Gastroesophageal sphincter (tissue), 4 donors: ENCODE measurements around the gene HSPA12A. TPM values are rescaled to one million over a fixed set of nuclear protein-coding genes. Genes with fewer than 3 reads are reported as not detected.

Experiments
- ATAC-seq: fragments of 150-250 bp; one replicate; pipeline ENCODE4 v1.9.1; 2016; ENCODE audit warnings: mild to moderate bottlenecking, moderate library complexity
- H3K27ac ChIP-seq, 4 donors: fragments of 200-600 bp; sonication (generic) in 3 of 4; 1 replicate in 3 of 4; 2 replicates in 1 of 4; pipeline ENCODE4 v1.5.1; 2016 to 2019
- H3K27me3 ChIP-seq: fragments of 200-600 bp; sonication (generic); one replicate; pipeline ENCODE4 v1.5.1; 2019
- H3K36me3 ChIP-seq, 2 donors: fragments of 200-600 bp; sonication (generic); one replicate each; pipeline ENCODE4 v1.5.1; 2019; ENCODE audit warnings: control low read depth in 1 of 2
- H3K4me1 ChIP-seq, 3 donors: fragments of 200-600 bp; sonication (generic); 1 replicate in 2 of 3; 2 replicates in 1 of 3; pipeline ENCODE4 v1.5.1; 2016 to 2019; ENCODE audit warnings: control low read depth in 2 of 3
- H3K4me3 ChIP-seq, 2 donors: fragments of 200-600 bp; sonication (generic); one replicate each; pipeline ENCODE4 v1.5.1; 2019; ENCODE audit warnings: mild to moderate bottlenecking in 1 of 2, moderate library complexity in 1 of 2
- H3K9me3 ChIP-seq, 3 donors: fragments of 200-600 bp; sonication (generic); one replicate each; pipeline ENCODE4 v1.5.1; 2017 to 2019; ENCODE audit warnings: control low read depth in 2 of 3
- EP300 ChIP-seq: sonication (generic); formaldehyde crosslinking; IDR thresholded peaks from one replicate; pipeline ENCODE4 v1.6.1; 2017; ENCODE audit warnings: antibody characterized with exemption, mild to moderate bottlenecking
- POLR2A ChIP-seq, 2 donors: fragments of 450-650 bp; IDR thresholded peaks; one replicate each; pipeline ENCODE4 v1.6.1; 2017; ENCODE audit warnings: antibody characterized with exemption in 2 of 2, mild to moderate bottlenecking in 2 of 2, moderate library complexity in 1 of 2
- POLR2AphosphoS5 ChIP-seq: sonication (generic); formaldehyde crosslinking; IDR thresholded peaks from one replicate; pipeline ENCODE4 v1.6.1; 2017; ENCODE audit warnings: antibody characterized with exemption
- WGBS, 2 donors: methylation state at CpG; one replicate each; pipeline ENCODE4 v1.1.5; 2018; ENCODE audit warnings: low coverage in 1 of 2; 5-methylcytosine and 5-hydroxymethylcytosine counted together
- total RNA-seq, 4 donors: library from RNA; depleted of rRNA; stranded (reverse); fragments of >200 nt; gene quantifications; one replicate each; pipeline ENCODE4 v1.1.0, GENCODE V29; 2016
- TF ChIP-seq, protein P1 (sequence below), 4 experiments: fragments of 200-600 bp in 2 of 4; fragments of 450-650 bp in 2 of 4; sonication (generic) in 1 of 4; IDR thresholded peaks; one replicate each; pipeline ENCODE4 v1.5.1; 2017 to 2019; ENCODE audit warnings: antibody characterized with exemption in 4 of 4, mild to moderate bottlenecking in 2 of 4, moderate library complexity in 2 of 4

The HSPA12A gene
- total RNA-seq, 4 donors from 2014 or later: 12.3 to 26.3 (median 20.6) TPM

DNA sequence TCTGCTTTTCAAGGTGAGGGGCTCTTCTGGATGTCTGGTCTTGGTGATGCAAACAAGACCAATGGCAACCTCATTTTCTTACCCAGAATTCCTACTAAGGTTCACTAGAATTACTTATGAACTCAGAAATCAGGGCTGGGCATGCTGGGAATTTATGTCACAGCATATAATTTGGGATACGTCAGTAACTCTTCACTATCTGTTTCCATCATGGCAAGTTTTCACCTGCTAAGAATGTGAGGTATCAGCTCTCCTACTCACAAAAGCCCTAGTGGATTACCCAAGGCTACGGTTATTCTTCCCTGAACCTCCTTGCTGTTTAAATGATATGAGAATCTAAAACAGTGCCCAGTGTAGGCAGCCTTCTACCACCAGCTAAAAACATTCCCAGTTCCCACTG lies 68.5 kb downstream of the HSPA12A start:
- Histone ChIP-seq H3K27ac (no peak overlapping the region), H3K9me3 (no peaks in the 10 kb centered on the region), H3K4me3 (no peak overlapping the region), H3K4me1 (peaks cover 0 to 12% (median 6%) of the 10 kb centered on the region in 3 donors), H3K36me3 (peaks cover 0 to 58% of the 10 kb centered on the region in 2 donors), H3K27me3 (peaks cover 16% of the 10 kb centered on the region)
- no peak for ATAC-seq
- WGBS, 2 donors: 67 to 70% methylated on average over 1 to 2 of the region's 2 CpGs
- no peak for TF ChIP-seq EP300
- no peak for TF ChIP-seq POLR2A (IDR thresholded peaks at IDR 0.05)
- no peak for TF ChIP-seq POLR2AphosphoS5
- TF ChIP-seq, protein P1, sequence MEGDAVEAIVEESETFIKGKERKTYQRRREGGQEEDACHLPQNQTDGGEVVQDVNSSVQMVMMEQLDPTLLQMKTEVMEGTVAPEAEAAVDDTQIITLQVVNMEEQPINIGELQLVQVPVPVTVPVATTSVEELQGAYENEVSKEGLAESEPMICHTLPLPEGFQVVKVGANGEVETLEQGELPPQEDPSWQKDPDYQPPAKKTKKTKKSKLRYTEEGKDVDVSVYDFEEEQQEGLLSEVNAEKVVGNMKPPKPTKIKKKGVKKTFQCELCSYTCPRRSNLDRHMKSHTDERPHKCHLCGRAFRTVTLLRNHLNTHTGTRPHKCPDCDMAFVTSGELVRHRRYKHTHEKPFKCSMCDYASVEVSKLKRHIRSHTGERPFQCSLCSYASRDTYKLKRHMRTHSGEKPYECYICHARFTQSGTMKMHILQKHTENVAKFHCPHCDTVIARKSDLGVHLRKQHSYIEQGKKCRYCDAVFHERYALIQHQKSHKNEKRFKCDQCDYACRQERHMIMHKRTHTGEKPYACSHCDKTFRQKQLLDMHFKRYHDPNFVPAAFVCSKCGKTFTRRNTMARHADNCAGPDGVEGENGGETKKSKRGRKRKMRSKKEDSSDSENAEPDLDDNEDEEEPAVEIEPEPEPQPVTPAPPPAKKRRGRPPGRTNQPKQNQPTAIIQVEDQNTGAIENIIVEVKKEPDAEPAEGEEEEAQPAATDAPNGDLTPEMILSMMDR (IDR thresholded peaks at IDR 0.05): no peak

DNA sequence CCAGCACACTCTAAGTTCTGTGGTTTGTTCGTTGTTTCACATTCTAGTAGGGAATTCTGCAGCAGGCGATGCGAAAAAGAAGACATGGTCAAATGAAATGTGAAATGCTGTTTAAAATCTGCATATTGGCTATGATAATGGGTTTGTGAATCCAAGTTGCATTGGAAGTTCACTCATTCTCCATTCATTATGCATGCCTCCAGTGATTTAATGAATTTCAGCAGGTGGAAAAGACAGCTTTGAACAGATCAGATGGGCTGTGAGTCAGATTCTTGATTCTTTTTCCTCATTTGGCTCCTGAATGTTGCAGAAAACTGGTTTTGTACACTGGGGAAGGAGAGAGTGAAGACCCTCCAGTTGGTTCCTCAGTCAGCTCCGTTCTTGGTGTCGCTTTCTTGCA lies 69.5 kb downstream of the HSPA12A start:
- no peak for ATAC-seq
- TF ChIP-seq, protein P1 (IDR thresholded peaks at IDR 0.05): no peak
- TF ChIP-seq POLR2A (IDR thresholded peaks at IDR 0.05) (no peak), POLR2AphosphoS5 (no peak), EP300 (no peak)
- peaks cover 0 to 12% (median 6%) of the 10 kb centered on the region in 3 donors for H3K4me1 ChIP-seq
- peaks cover 16% of the 10 kb centered on the region for H3K27me3 ChIP-seq
- no peaks in the 10 kb centered on the region for H3K9me3 ChIP-seq
- H3K36me3 ChIP-seq: peaks cover 0 to 58% of the 10 kb centered on the region in 2 donors
- H3K4me3 ChIP-seq: no peak overlapping the region
- WGBS, 2 donors: 94 to 100% methylated on average over 3 to 5 of the region's 5 CpGs
- no peak overlapping the region for H3K27ac ChIP-seq

DNA sequence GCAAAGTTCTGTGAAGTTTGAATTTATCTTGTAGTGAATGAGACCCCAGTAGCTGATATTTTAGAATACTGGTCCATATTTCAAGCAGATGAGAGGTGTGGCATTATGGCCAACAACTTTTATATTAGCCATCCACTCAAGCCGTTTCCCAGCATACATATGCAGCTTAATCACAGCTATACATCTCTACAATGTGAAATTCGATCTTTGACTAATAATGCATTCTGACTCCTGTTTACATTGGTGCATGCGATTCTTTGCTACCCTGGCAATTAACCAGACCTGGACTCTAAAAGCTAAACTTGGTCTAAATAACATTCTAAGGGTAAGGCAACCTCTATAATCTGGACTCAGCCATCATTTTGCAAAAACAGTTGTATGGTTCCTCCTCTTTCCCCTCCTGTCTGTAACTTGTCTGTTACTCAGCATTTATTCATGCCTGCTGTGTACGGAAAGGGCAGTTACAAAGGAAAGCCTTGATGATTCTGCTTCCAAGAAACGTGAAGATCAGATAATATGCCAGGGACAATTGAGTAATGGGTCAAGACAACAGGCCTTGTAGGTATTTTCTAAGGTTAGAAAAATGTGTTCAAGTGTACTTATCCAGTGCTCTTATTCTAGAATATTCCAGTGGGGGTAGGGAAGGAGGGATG lies 71.0 kb downstream of the HSPA12A start:
- H3K36me3 ChIP-seq: peaks cover 0 to 46% of the 10 kb centered on the region in 2 donors
- no peak for ATAC-seq
- H3K27me3 ChIP-seq: peaks cover 16% of the 10 kb centered on the region
- TF ChIP-seq POLR2AphosphoS5 (no peak), EP300 (no peak), POLR2A (IDR thresholded peaks at IDR 0.05) (no peak)
- TF ChIP-seq, protein P1 (IDR thresholded peaks at IDR 0.05): no peak
- peaks cover 0 to 15% (median 6%) of the 10 kb centered on the region in 3 donors for H3K4me1 ChIP-seq
- no peak overlapping the region for H3K27ac ChIP-seq
- no peaks in the 10 kb centered on the region for H3K9me3 ChIP-seq
- 55 to 63% methylated on average over 4 to 5 of the region's 5 CpGs for WGBS, 2 donors
- H3K4me3 ChIP-seq: no peak overlapping the region

DNA sequence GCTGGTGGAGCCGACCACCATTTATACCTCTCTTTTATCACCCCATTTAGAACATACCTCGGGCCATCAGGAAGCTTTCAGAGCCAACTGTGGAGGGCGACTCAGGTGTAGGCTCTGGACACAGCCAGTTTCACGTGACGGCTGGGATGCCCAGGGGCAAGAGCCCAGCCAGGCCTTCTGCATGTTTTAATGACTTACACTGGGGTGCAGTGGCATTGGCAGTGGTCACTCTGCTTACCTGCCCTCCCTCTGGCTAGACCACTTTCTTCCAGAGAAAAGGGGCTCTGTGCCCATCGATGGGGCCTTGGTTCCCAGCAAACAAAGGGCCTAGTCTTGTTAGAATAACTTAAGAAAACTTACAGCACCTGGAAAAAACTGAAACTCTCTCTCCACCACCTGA lies 71.7 kb downstream of the HSPA12A start:
- 87% methylated on average over 3 of the region's 6 CpGs; no CpG with 5 or more reads in 1 of the 2 donors for WGBS, 2 donors
- Histone ChIP-seq H3K36me3 (peaks cover 0 to 39% of the 10 kb centered on the region in 2 donors), H3K27ac (no peak overlapping the region), H3K9me3 (no peaks in the 10 kb centered on the region), H3K27me3 (peaks cover 16% of the 10 kb centered on the region), H3K4me1 (peaks cover 0 to 22% (median 9%) of the 10 kb centered on the region in 3 donors), H3K4me3 (no peak overlapping the region)
- ATAC-seq: no peak
- no peak for TF ChIP-seq EP300
- no peak for TF ChIP-seq POLR2A (IDR thresholded peaks at IDR 0.05)
- TF ChIP-seq POLR2AphosphoS5: no peak
- TF ChIP-seq, protein P1 (IDR thresholded peaks at IDR 0.05): no peak
